ENCODE measurements around the gene AMPD2. TPM values are rescaled to one million over a fixed set of nuclear protein-coding genes. Genes with fewer than 3 reads are reported as not detected.
"Not testable (repeated sequence)": the region's sequence is repeated elsewhere in the genome, so short reads cannot be mapped to it uniquely, and the experiment has no call there.

AMPD2 gene
- total RNA-seq, 1 experiment from 2014 or later = 34.0 TPM

DNA sequence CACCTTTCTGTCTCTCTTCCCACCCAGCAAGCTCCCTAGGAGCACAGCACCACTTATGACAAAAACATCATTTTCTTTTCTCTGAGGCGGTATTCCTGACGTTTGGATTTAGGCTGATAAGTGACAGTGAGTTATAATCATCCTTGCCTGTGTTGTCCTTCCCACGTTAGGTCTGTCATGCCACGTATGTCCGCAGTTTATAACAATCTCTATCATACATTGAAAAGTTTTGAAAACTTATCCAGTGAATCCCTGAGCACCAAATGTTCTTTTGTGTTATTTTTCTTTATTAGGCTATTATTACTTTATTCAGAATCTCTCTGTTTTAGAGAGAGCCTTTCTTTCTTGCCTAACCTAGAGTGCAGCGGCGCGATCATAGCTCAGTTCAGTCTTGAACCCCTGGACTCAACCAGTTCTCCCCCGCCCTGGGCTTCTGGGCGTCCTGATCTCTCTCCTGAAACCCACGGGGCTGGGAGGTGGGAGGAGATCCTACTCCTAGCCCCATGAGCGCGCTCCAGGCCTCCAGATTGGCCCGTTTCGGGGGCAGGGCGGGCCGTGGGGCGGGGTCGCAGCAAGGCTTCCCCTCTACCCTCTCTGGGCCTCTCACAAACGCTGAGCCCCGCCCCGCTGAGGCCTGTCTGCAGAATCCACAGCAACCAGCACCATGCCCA is 48.0 kb downstream of the AMPD2 start, which contains the start of gene GSTM2:
Gene GSTM2 (plus strand): TSS at position 606 of the 671 bp plus-strand sequence. CDS start 59 bp downstream, at position 665.
- BruUV-seq (replicated peaks) = no TSS peak
- CTCF ChIA-PET = interaction anchor here (0.7 kb wide), 1 partner anchor 11 kb away, joined by 7 read pairs; the partner anchor contains the start of gene GSTM4
- H3K27me3 Mint-ChIP-seq (ENCODE audit: unreplicated experiment) = no peaks in the 10 kb centered on the region
- TF ChIP-seq, protein P1, sequence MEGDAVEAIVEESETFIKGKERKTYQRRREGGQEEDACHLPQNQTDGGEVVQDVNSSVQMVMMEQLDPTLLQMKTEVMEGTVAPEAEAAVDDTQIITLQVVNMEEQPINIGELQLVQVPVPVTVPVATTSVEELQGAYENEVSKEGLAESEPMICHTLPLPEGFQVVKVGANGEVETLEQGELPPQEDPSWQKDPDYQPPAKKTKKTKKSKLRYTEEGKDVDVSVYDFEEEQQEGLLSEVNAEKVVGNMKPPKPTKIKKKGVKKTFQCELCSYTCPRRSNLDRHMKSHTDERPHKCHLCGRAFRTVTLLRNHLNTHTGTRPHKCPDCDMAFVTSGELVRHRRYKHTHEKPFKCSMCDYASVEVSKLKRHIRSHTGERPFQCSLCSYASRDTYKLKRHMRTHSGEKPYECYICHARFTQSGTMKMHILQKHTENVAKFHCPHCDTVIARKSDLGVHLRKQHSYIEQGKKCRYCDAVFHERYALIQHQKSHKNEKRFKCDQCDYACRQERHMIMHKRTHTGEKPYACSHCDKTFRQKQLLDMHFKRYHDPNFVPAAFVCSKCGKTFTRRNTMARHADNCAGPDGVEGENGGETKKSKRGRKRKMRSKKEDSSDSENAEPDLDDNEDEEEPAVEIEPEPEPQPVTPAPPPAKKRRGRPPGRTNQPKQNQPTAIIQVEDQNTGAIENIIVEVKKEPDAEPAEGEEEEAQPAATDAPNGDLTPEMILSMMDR (IDR thresholded peaks at IDR 0.05; ENCODE audit: unreplicated experiment) = no peak
- H3K27ac Mint-ChIP-seq (ENCODE audit: unreplicated experiment) = no peak within 1 kb of the TSS
- no peaks in the 10 kb centered on the region for H3K36me3 Mint-ChIP-seq (ENCODE audit: insufficient read depth, unreplicated experiment)
- intact Hi-C loops (cut with micrococcal nuclease; ENCODE audit: unreplicated experiment) = no loop called here
- H3K9me3 Mint-ChIP-seq (ENCODE audit: low read depth, unreplicated experiment) = no peaks in the 10 kb centered on the region
- no peaks in the 10 kb centered on the region for H3K4me1 Mint-ChIP-seq (ENCODE audit: low read depth, unreplicated experiment)
- DNase-seq = no peak
- no peak within 1 kb of the TSS for H3K4me3 Mint-ChIP-seq (ENCODE audit: low read depth, unreplicated experiment)

DNA sequence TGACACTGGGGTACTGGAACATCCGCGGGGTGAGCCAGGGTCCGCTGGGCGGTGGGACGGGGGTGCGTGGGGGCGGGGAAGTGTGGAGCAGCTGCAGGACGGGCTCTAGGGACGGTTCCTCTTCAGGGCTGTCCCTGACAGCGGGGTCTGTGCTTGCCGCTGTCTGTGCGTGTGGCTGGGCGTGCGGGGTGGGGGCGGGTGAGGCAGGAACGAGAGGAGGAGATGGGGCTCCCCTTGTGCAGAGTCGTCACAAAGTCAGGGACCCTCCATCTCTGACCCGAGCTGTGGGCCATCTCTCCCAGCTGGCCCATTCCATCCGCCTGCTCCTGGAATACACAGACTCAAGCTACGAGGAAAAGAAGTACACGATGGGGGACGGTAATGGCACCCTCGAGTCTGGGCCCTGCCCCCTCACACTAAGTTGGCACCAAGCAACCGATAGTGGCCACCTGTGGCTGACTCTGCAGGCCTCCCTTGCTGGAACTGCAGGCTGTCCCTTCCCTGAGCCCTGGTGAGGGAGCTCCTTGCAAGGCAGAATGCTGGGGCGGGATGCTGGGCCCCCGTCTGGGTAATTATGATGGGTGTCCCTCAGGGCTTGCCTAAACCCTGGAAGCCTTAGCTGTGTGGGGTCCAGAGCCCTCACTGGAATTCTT is 48.6 kb downstream of the AMPD2 start:
- no peak overlapping the region for H3K4me3 Mint-ChIP-seq (ENCODE audit: low read depth, unreplicated experiment)
- intact Hi-C loops (cut with micrococcal nuclease; ENCODE audit: unreplicated experiment) = no loop called here
- H3K9me3 Mint-ChIP-seq (ENCODE audit: low read depth, unreplicated experiment) = no peaks in the 10 kb centered on the region
- DNase-seq = no peak
- BruUV-seq (replicated peaks) = no TSS peak
- H3K4me1 Mint-ChIP-seq (ENCODE audit: low read depth, unreplicated experiment) = no peaks in the 10 kb centered on the region
- H3K36me3 Mint-ChIP-seq (ENCODE audit: insufficient read depth, unreplicated experiment) = no peaks in the 10 kb centered on the region
- H3K27me3 Mint-ChIP-seq (ENCODE audit: unreplicated experiment) = no peaks in the 10 kb centered on the region
- TF ChIP-seq, protein P1 (IDR thresholded peaks at IDR 0.05; ENCODE audit: unreplicated experiment) = no peak
- H3K27ac Mint-ChIP-seq (ENCODE audit: unreplicated experiment) = no peak overlapping the region
- CTCF ChIA-PET = no interaction called here

DNA sequence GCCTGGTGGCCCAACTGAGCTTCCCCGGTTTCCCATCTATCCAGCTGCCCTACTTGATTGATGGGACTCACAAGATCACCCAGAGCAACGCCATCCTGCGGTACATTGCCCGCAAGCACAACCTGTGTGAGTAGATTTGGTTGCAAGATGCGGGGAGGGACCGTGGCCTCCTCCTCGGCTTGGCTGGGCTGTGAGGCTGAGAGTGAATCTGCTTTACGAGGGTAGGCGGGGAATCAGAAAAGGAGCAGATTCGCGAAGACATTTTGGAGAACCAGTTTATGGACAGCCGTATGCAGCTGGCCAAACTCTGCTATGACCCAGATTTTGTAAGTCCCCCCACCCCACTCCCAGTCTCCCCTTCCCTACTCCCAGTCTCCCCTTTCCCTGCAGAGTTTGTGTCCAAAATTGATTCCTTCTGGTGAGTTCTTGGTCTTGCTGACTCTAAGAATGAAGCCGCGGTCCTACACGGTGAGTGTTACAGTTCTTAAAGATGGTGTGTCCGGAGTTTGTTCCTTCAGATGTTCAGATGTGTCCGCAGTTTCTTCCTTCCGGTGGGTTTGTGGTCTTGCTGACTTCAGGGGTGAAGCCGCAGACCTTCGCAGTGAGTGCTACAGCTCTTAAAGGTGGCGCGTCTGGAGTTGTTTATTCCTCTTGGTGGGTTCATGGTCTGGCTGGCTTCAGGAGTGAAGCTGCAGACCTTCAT is 49.8 kb downstream of the AMPD2 start:
- intact Hi-C loops (cut with micrococcal nuclease; ENCODE audit: unreplicated experiment) = no loop called here
- no TSS peak for BruUV-seq (replicated peaks)
- no peak overlapping the region for H3K27ac Mint-ChIP-seq (ENCODE audit: unreplicated experiment)
- no peaks in the 10 kb centered on the region for H3K36me3 Mint-ChIP-seq (ENCODE audit: insufficient read depth, unreplicated experiment)
- H3K4me3 Mint-ChIP-seq (ENCODE audit: low read depth, unreplicated experiment) = no peak overlapping the region
- TF ChIP-seq, protein P1 (IDR thresholded peaks at IDR 0.05; ENCODE audit: unreplicated experiment) = no peak
- CTCF ChIA-PET = interaction anchor here (1.5 kb wide), 1 partner anchor 14 kb away, joined by 6 read pairs; the partner anchor contains the start of gene GSTM4
- H3K4me1 Mint-ChIP-seq (ENCODE audit: low read depth, unreplicated experiment) = no peaks in the 10 kb centered on the region
- H3K27me3 Mint-ChIP-seq (ENCODE audit: unreplicated experiment) = no peaks in the 10 kb centered on the region
- no peaks in the 10 kb centered on the region for H3K9me3 Mint-ChIP-seq (ENCODE audit: low read depth, unreplicated experiment)
- DNase-seq = no peak

DNA sequence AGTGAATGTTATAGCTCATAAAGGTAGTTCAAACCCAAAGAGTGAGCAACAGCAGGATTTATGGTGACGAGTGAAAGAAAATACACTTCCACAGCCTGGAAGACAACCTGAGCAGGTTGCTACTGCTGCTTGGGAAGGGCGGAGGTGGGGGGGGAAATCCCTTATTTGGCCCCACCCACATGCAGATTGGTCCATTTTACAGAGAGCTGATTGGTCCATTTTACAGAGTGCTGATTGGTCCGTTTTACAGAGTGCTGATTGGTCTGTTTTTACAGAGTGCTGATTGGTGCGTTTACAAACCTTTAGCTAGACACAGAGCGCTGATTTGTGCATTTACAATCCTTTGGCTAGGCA is 50.3 kb downstream of the AMPD2 start:
- H3K9me3 Mint-ChIP-seq (ENCODE audit: low read depth, unreplicated experiment); H3K4me1 Mint-ChIP-seq (ENCODE audit: low read depth, unreplicated experiment); H3K27ac Mint-ChIP-seq (ENCODE audit: unreplicated experiment); H3K36me3 Mint-ChIP-seq (ENCODE audit: insufficient read depth, unreplicated experiment); H3K27me3 Mint-ChIP-seq (ENCODE audit: unreplicated experiment); DNase-seq; H3K4me3 Mint-ChIP-seq (ENCODE audit: low read depth, unreplicated experiment); BruUV-seq (replicated peaks); intact Hi-C loops (cut with micrococcal nuclease; ENCODE audit: unreplicated experiment): not testable (repeated sequence)
- CTCF ChIA-PET = interaction anchor here (1.5 kb wide), 1 partner anchor 14 kb away, joined by 6 read pairs; the partner anchor contains the start of gene GSTM4

Measured in Calu3 (cell line).